GM21447 (cell line): ENCODE data around the gene LCT.
"Not testable (repeated sequence)": the region's sequence is repeated elsewhere in the genome, so short reads cannot be mapped to it uniquely, and the experiment has no call there.

Experiments used
- ATAC-seq: cut with Tn5 transposase; IDR thresholded peaks from one replicate; pipeline ENCODE4 v1.9.1; 2021; ENCODE audit not compliant: unreplicated experiment

LCT gene

GRCh38 chr2:135798275-135798705 is 38.7 kb downstream of the LCT start:
- ATAC-seq: no peak

- ATAC-seq: peak; percentile 56
Measured at GRCh38 chr2:135797497-135798274, 39.3 kb downstream of the LCT start.

- ATAC-seq: no peak
Measured at GRCh38 chr2:135796606-135797005, 40.4 kb downstream of the LCT start.

- not testable (repeated sequence) for ATAC-seq
Measured at GRCh38 chr2:135795641-135796040, 41.3 kb downstream of the LCT start.

- peak; percentile 44 for ATAC-seq
Measured at GRCh38 chr2:135792401-135793150, 44.4 kb downstream of the LCT start.

- ATAC-seq: no peak
Measured at GRCh38 chr2:135791418-135792190, 45.4 kb downstream of the LCT start.

GRCh38 chr2:135790423-135790822 is 46.6 kb downstream of the LCT start:
- no peak for ATAC-seq

GRCh38 chr2:135786823-135787222 is 50.2 kb downstream of the LCT start:
- no peak for ATAC-seq

GRCh38 chr2:135785032-135785431 is 52.0 kb downstream of the LCT start:
- no peak for ATAC-seq

GRCh38 chr2:135783439-135783838 is 53.5 kb downstream of the LCT start:
- ATAC-seq: no peak

GRCh38 chr2:135782231-135782630 is 54.8 kb downstream of the LCT start:
- no peak for ATAC-seq

- ATAC-seq: no peak
Measured at GRCh38 chr2:135776367-135776766, 60.6 kb downstream of the LCT start.

GRCh38 chr2:135775420-135775819 is 61.6 kb downstream of the LCT start:
- ATAC-seq: no peak

- ATAC-seq: no peak
Measured at GRCh38 chr2:135773917-135774316, 63.1 kb downstream of the LCT start.

GRCh38 chr2:135773319-135773718 is 63.7 kb downstream of the LCT start:
- no peak for ATAC-seq

- ATAC-seq: no peak
Measured at GRCh38 chr2:135768863-135769262, 68.1 kb downstream of the LCT start.

GRCh38 chr2:135762530-135762929 is 74.5 kb downstream of the LCT start:
- no peak for ATAC-seq

- ATAC-seq: no peak
Measured at GRCh38 chr2:135762022-135762421, 75.0 kb downstream of the LCT start.

- no peak for ATAC-seq
Measured at GRCh38 chr2:135756692-135757091, 80.3 kb downstream of the LCT start.

GRCh38 chr2:135755573-135755972 is 81.4 kb downstream of the LCT start:
- no peak for ATAC-seq

GRCh38 chr2:135745545-135745944 is 91.4 kb downstream of the LCT start:
- ATAC-seq: no peak
